WTC11 (cell line): ENCODE measurements around the gene MAML3. TPM values are rescaled to one million over a fixed set of nuclear protein-coding genes. Genes with fewer than 3 reads are reported as not detected.

Experiments
- ATAC-seq: fragments of 200-7000 bp; cut with Tn5 transposase; 2 replicates; pipeline ENCODE4 v1.10.0; 2021; ENCODE audit warnings: mild to moderate bottlenecking, moderate library complexity
- CTCF ChIA-PET: fragments of 300-600 bp; sonication (Branson Sonifier 250); formaldehyde crosslinking; loops from one replicate; lab custom pipeline; 2021; ENCODE audit warnings: antibody characterized with exemption; lab: Charles Lee
- POLR2A ChIA-PET: fragments of 350-600 bp; sonication (Branson Sonifier 250); formaldehyde crosslinking; loops from one replicate; lab custom pipeline; 2021; ENCODE audit warnings: antibody characterized with exemption; lab: Charles Lee
- DNase-seq: peaks from one replicate; pipeline ENCODE4 v3.0.0; 2021; ENCODE audit warnings: low spot score
- H3K27ac Mint-ChIP-seq: 2 replicates; pipeline ENCODE4 v1.8.0; 2021; ENCODE audit warnings: mixed read lengths
- H3K27me3 Mint-ChIP-seq: 2 replicates; pipeline ENCODE4 v1.8.0; 2021; ENCODE audit warnings: low read depth, mild to moderate bottlenecking, moderate library complexity, mixed read lengths
- H3K36me3 Mint-ChIP-seq: 2 replicates; pipeline ENCODE4 v1.8.0; 2021; ENCODE audit warnings: mixed read lengths
- H3K4me1 Mint-ChIP-seq: 2 replicates; pipeline ENCODE4 v1.8.0; 2022; ENCODE audit warnings: mixed read lengths
- H3K4me3 Mint-ChIP-seq: 2 replicates; pipeline ENCODE4 v1.8.0; 2021; ENCODE audit warnings: mild to moderate bottlenecking, moderate library complexity, mixed read lengths
- H3K9me3 Mint-ChIP-seq: 2 replicates; pipeline ENCODE4 v1.8.0; 2021; ENCODE audit warnings: mixed read lengths
- EMX1 ChIP-seq: fragments of 250-450 bp; sonication (Bioruptor Pico); IDR thresholded peaks from 2 replicates; pipeline ENCODE4 v1.8.0; 2021; ENCODE audit warnings: mild to moderate bottlenecking
- ESRRA ChIP-seq: sonication (generic); formaldehyde crosslinking; IDR thresholded peaks from 2 replicates; pipeline ENCODE4 v1.8.1; 2022; ENCODE audit warnings: mild to moderate bottlenecking, missing genetic modification reagents, borderline replicate concordance
- FOXK1 ChIP-seq: sonication (generic); formaldehyde crosslinking; IDR thresholded peaks from 2 replicates; pipeline ENCODE4 v1.8.0; 2022; ENCODE audit warnings: mild to moderate bottlenecking, moderate library complexity, missing genetic modification reagents
- GRHL2 ChIP-seq: fragments of 250-450 bp; sonication (Bioruptor Pico); IDR thresholded peaks from 2 replicates; pipeline ENCODE4 v1.8.0; 2022; ENCODE audit warnings: mild to moderate bottlenecking, moderate library complexity; ENCODE audit not compliant: insufficient replicate concordance, severe bottlenecking
- IRF2 ChIP-seq: sonication (generic); formaldehyde crosslinking; IDR thresholded peaks from 2 replicates; pipeline ENCODE4 v1.8.0; 2022; ENCODE audit warnings: low read depth, missing genetic modification reagents, borderline replicate concordance
- JUN ChIP-seq: sonication (generic); formaldehyde crosslinking; IDR thresholded peaks from 2 replicates; pipeline ENCODE4 v1.8.0; 2023; ENCODE audit warnings: mild to moderate bottlenecking, missing genetic modification reagents
- RORB ChIP-seq: fragments of 250-450 bp; sonication (Bioruptor Pico); IDR thresholded peaks from 2 replicates; pipeline ENCODE4 v1.9.0; 2021; ENCODE audit warnings: mild to moderate bottlenecking
- ZNF423 ChIP-seq: fragments of 250-450 bp; sonication (Bioruptor Pico); IDR thresholded peaks from 2 replicates; pipeline ENCODE4 v2.1.2; 2022; ENCODE audit warnings: mild to moderate bottlenecking, moderate library complexity
- total RNA-seq: library from RNA; stranded (reverse); gene quantifications from 3 replicates; pipeline ENCODE4 v1.2.3, GENCODE V29; 2021
- TF ChIP-seq, protein P1 (sequence below): sonication (generic); formaldehyde crosslinking; conservative IDR thresholded peaks from 2 replicates; pipeline ENCODE4 v1.8.1; 2022; ENCODE audit warnings: mild to moderate bottlenecking, missing genetic modification reagents
- TF ChIP-seq, protein P2 (sequence below): sonication (generic); formaldehyde crosslinking; IDR thresholded peaks from 2 replicates; pipeline ENCODE4 v1.8.1; 2023; ENCODE audit warnings: mild to moderate bottlenecking, missing genetic modification reagents
- TF ChIP-seq, protein P3 (sequence below): sonication (generic); formaldehyde crosslinking; IDR thresholded peaks from 2 replicates; pipeline ENCODE4 v1.8.0; 2022; ENCODE audit warnings: mild to moderate bottlenecking, missing genetic modification reagents
- TF ChIP-seq, protein P4 (sequence below): sonication (generic); formaldehyde crosslinking; IDR thresholded peaks from 2 replicates; pipeline ENCODE4 v1.8.1; 2023; ENCODE audit warnings: mild to moderate bottlenecking, missing genetic modification reagents
- TF ChIP-seq, protein P5 (sequence below): sonication (generic); formaldehyde crosslinking; IDR thresholded peaks from 2 replicates; pipeline ENCODE4 v1.8.0; 2022; ENCODE audit warnings: mild to moderate bottlenecking, missing genetic modification reagents
- TF ChIP-seq, protein P6 (sequence below): fragments of 250-450 bp; sonication (Bioruptor Pico); IDR thresholded peaks from 2 replicates; pipeline ENCODE4 v1.9.0; 2021; ENCODE audit warnings: mild to moderate bottlenecking
- TF ChIP-seq, protein P7 (sequence below): fragments of 250-450 bp; sonication (Bioruptor Pico); IDR thresholded peaks from 2 replicates; pipeline ENCODE4 v1.9.0; 2021; ENCODE audit warnings: mild to moderate bottlenecking, borderline replicate concordance

Gene MAML3
- total RNA-seq, 1 experiment from 2014 or later = 7.4 TPM

DNA sequence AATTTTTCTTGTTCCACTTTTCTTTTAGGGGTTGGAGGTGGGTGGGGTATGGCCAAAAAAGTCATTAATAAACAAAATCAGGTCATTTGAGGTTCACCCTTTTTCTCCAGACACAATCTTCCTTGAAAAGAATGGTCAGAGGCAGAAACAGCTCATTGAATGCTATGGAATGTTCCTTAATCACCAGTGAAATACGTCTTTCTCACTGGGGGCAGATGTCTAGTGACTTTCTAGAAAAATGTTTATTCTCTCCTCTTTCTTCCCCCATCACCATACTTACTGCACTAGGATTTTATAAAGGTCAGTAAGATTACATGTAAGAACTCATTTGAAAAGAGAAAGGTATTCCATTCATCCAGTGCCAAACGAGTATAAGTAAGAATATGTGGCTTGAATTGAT is 443.9 kb downstream of the MAML3 start:
- Mint-ChIP-seq H3K27me3 (peaks cover 46% of the 10 kb centered on the region), H3K4me3 (no peak overlapping the region), H3K27ac (no peak overlapping the region), H3K9me3 (peaks cover 22% of the 10 kb centered on the region), H3K36me3 (peaks cover 19% of the 10 kb centered on the region), H3K4me1 (no peaks in the 10 kb centered on the region)
- no peak for DNase-seq
- CTCF ChIA-PET = interaction anchor here (1.4 kb wide), 1 partner anchor 53 kb away, joined by 5 read pairs; no protein-coding TSS in a partner anchor
- TF ChIP-seq ZNF423 (no peak), EMX1 (CRISPR knock-in tag) (no peak), IRF2 (CRISPR knock-in tag) (no peak), JUN (no peak), FOXK1 (CRISPR knock-in tag) (no peak), GRHL2 (CRISPR knock-in tag) (no peak), RORB (CRISPR knock-in tag) (no peak), ESRRA (CRISPR knock-in tag) (no peak)
- TF ChIP-seq, protein P1, sequence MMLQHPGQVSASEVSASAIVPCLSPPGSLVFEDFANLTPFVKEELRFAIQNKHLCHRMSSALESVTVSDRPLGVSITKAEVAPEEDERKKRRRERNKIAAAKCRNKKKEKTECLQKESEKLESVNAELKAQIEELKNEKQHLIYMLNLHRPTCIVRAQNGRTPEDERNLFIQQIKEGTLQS (CRISPR knock-in tag) = no peak
- TF ChIP-seq, protein P2, sequence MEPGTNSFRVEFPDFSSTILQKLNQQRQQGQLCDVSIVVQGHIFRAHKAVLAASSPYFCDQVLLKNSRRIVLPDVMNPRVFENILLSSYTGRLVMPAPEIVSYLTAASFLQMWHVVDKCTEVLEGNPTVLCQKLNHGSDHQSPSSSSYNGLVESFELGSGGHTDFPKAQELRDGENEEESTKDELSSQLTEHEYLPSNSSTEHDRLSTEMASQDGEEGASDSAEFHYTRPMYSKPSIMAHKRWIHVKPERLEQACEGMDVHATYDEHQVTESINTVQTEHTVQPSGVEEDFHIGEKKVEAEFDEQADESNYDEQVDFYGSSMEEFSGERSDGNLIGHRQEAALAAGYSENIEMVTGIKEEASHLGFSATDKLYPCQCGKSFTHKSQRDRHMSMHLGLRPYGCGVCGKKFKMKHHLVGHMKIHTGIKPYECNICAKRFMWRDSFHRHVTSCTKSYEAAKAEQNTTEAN (CRISPR knock-in tag) = no peak
- TF ChIP-seq, protein P3, sequence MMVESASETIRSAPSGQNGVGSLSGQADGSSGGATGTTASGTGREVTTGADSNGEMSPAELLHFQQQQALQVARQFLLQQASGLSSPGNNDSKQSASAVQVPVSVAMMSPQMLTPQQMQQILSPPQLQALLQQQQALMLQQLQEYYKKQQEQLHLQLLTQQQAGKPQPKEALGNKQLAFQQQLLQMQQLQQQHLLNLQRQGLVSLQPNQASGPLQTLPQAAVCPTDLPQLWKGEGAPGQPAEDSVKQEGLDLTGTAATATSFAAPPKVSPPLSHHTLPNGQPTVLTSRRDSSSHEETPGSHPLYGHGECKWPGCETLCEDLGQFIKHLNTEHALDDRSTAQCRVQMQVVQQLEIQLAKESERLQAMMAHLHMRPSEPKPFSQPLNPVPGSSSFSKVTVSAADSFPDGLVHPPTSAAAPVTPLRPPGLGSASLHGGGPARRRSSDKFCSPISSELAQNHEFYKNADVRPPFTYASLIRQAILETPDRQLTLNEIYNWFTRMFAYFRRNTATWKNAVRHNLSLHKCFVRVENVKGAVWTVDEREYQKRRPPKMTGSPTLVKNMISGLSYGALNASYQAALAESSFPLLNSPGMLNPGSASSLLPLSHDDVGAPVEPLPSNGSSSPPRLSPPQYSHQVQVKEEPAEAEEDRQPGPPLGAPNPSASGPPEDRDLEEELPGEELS (CRISPR knock-in tag) = no peak
- TF ChIP-seq, protein P4, sequence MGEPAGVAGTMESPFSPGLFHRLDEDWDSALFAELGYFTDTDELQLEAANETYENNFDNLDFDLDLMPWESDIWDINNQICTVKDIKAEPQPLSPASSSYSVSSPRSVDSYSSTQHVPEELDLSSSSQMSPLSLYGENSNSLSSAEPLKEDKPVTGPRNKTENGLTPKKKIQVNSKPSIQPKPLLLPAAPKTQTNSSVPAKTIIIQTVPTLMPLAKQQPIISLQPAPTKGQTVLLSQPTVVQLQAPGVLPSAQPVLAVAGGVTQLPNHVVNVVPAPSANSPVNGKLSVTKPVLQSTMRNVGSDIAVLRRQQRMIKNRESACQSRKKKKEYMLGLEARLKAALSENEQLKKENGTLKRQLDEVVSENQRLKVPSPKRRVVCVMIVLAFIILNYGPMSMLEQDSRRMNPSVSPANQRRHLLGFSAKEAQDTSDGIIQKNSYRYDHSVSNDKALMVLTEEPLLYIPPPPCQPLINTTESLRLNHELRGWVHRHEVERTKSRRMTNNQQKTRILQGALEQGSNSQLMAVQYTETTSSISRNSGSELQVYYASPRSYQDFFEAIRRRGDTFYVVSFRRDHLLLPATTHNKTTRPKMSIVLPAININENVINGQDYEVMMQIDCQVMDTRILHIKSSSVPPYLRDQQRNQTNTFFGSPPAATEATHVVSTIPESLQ (CRISPR knock-in tag) = no peak
- TF ChIP-seq, protein P5, sequence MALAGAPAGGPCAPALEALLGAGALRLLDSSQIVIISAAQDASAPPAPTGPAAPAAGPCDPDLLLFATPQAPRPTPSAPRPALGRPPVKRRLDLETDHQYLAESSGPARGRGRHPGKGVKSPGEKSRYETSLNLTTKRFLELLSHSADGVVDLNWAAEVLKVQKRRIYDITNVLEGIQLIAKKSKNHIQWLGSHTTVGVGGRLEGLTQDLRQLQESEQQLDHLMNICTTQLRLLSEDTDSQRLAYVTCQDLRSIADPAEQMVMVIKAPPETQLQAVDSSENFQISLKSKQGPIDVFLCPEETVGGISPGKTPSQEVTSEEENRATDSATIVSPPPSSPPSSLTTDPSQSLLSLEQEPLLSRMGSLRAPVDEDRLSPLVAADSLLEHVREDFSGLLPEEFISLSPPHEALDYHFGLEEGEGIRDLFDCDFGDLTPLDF (CRISPR knock-in tag) = no peak
- TF ChIP-seq, protein P6, sequence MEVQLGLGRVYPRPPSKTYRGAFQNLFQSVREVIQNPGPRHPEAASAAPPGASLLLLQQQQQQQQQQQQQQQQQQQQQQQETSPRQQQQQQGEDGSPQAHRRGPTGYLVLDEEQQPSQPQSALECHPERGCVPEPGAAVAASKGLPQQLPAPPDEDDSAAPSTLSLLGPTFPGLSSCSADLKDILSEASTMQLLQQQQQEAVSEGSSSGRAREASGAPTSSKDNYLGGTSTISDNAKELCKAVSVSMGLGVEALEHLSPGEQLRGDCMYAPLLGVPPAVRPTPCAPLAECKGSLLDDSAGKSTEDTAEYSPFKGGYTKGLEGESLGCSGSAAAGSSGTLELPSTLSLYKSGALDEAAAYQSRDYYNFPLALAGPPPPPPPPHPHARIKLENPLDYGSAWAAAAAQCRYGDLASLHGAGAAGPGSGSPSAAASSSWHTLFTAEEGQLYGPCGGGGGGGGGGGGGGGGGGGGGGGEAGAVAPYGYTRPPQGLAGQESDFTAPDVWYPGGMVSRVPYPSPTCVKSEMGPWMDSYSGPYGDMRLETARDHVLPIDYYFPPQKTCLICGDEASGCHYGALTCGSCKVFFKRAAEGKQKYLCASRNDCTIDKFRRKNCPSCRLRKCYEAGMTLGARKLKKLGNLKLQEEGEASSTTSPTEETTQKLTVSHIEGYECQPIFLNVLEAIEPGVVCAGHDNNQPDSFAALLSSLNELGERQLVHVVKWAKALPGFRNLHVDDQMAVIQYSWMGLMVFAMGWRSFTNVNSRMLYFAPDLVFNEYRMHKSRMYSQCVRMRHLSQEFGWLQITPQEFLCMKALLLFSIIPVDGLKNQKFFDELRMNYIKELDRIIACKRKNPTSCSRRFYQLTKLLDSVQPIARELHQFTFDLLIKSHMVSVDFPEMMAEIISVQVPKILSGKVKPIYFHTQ (CRISPR knock-in tag) = no peak
- TF ChIP-seq, protein P7, sequence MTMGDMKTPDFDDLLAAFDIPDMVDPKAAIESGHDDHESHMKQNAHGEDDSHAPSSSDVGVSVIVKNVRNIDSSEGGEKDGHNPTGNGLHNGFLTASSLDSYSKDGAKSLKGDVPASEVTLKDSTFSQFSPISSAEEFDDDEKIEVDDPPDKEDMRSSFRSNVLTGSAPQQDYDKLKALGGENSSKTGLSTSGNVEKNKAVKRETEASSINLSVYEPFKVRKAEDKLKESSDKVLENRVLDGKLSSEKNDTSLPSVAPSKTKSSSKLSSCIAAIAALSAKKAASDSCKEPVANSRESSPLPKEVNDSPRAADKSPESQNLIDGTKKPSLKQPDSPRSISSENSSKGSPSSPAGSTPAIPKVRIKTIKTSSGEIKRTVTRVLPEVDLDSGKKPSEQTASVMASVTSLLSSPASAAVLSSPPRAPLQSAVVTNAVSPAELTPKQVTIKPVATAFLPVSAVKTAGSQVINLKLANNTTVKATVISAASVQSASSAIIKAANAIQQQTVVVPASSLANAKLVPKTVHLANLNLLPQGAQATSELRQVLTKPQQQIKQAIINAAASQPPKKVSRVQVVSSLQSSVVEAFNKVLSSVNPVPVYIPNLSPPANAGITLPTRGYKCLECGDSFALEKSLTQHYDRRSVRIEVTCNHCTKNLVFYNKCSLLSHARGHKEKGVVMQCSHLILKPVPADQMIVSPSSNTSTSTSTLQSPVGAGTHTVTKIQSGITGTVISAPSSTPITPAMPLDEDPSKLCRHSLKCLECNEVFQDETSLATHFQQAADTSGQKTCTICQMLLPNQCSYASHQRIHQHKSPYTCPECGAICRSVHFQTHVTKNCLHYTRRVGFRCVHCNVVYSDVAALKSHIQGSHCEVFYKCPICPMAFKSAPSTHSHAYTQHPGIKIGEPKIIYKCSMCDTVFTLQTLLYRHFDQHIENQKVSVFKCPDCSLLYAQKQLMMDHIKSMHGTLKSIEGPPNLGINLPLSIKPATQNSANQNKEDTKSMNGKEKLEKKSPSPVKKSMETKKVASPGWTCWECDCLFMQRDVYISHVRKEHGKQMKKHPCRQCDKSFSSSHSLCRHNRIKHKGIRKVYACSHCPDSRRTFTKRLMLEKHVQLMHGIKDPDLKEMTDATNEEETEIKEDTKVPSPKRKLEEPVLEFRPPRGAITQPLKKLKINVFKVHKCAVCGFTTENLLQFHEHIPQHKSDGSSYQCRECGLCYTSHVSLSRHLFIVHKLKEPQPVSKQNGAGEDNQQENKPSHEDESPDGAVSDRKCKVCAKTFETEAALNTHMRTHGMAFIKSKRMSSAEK (CRISPR knock-in tag) = no peak
- POLR2A ChIA-PET = interaction anchor here (0.6 kb wide), 1 partner anchor 10 kb away, joined by 6 read pairs; no protein-coding TSS in a partner anchor
- ATAC-seq = no peak
